ENCODE measurements around the gene MRPL58. TPM values are rescaled to one million over a fixed set of nuclear protein-coding genes. Genes with fewer than 3 reads are reported as not detected.

MRPL58 gene
- total and polyA plus RNA-seq, 7 donors: 50.4 to 80.6 (median 64.1) TPM

GRCh38 chr17:74972107-74972972 is 40.1 kb upstream of the MRPL58 start, which contains the start of gene HID1:
Gene HID1 (minus strand): TSS chr17:74972759. CDS start chr17:74972656, 103 bp downstream.
- H3K4me1 ChIP-seq: no peaks in the 10 kb centered on the region
- no peaks in the 10 kb centered on the region for H3K9me3 ChIP-seq
- peak within 1 kb of the TSS; percentile 68 for H3K4me3 ChIP-seq
- peaks cover 0 to 36% (median 9%) of the 10 kb centered on the region in 3 donors for H3K27me3 ChIP-seq (ENCODE audit: insufficient read depth in 3 of 3, low read length in 2 of 3)
- no peaks in the 10 kb centered on the region for H3K36me3 ChIP-seq (ENCODE audit: insufficient read depth in 1 of 2, low read depth in 1 of 2)
- TF ChIP-seq CTCF (IDR thresholded peaks at IDR 0.05): no peak
- intact Hi-C loops (cut with DNase I): no loop called here
- 1 to 4% (median 2%) methylated on average over 43 to 95 of the region's 95 CpGs for WGBS, 3 donors
- no peak within 1 kb of the TSS for H3K27ac ChIP-seq
- ATAC-seq (peak; percentile 63 to 84 (median 72)), DNase-seq (peak; percentile 61 to 68)

GRCh38 chr17:74972973-74973328 is 39.5 kb upstream of the MRPL58 start:
- Histone ChIP-seq H3K27ac (no peak overlapping the region), H3K9me3 (no peaks in the 10 kb centered on the region), H3K4me1 (no peaks in the 10 kb centered on the region), H3K27me3 (ENCODE audit: insufficient read depth in 3 of 3, low read length in 2 of 3) (peaks cover 0 to 41% (median 9%) of the 10 kb centered on the region in 3 donors), H3K4me3 (peak overlapping the region; percentile 68), H3K36me3 (ENCODE audit: insufficient read depth in 1 of 2, low read depth in 1 of 2) (no peaks in the 10 kb centered on the region)
- peak in 1 of 4 donors; percentile 32 for ATAC-seq
- 9 to 12% (median 10%) methylated on average over 17 of the region's 17 CpGs for WGBS, 3 donors
- no peak for DNase-seq
- intact Hi-C loops (cut with DNase I): no loop called here
- no peak for TF ChIP-seq CTCF (IDR thresholded peaks at IDR 0.05)

GRCh38 chr17:74975943-74976342 is 36.5 kb upstream of the MRPL58 start:
- Histone ChIP-seq H3K27ac (no peak overlapping the region), H3K4me1 (no peaks in the 10 kb centered on the region), H3K4me3 (no peak overlapping the region), H3K36me3 (ENCODE audit: insufficient read depth in 1 of 2, low read depth in 1 of 2) (no peaks in the 10 kb centered on the region), H3K9me3 (no peaks in the 10 kb centered on the region), H3K27me3 (ENCODE audit: insufficient read depth in 3 of 3, low read length in 2 of 3) (peaks cover 0 to 54% (median 9%) of the 10 kb centered on the region in 3 donors)
- no peak for TF ChIP-seq CTCF (IDR thresholded peaks at IDR 0.05)
- intact Hi-C loops (cut with DNase I): no loop called here
- DNase-seq (no peak), ATAC-seq (no peak)
- WGBS, 3 donors: 79 to 82% (median 81%) methylated on average over 4 of the region's 4 CpGs

DNA sequence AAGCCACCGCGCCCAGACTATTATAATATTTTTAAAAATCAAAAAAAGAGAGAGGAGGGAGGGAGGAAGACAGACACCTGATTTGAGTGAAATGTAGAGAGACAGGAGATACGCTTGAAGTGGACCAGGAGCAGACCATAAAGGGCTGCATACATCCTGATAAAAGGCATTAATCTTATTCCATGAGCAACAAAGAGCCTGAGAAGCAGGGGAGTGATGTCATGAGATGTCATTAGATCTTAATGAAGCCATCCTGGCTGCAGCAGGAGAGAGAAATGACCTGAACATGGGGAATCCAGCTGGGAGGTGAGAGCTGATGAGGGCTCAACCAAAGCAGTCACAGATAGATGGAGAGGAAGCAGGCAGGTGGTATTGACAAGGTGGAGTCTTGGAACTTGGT is 34.7 kb upstream of the MRPL58 start:
- intact Hi-C loops (cut with DNase I): no loop called here
- ATAC-seq (no peak), DNase-seq (no peak)
- 89 to 95% (median 89%) methylated on average over 3 of the region's 3 CpGs for WGBS, 3 donors
- no peak overlapping the region for H3K4me3 ChIP-seq
- no peaks in the 10 kb centered on the region for H3K4me1 ChIP-seq
- H3K9me3 ChIP-seq: no peaks in the 10 kb centered on the region
- H3K27me3 ChIP-seq (ENCODE audit: insufficient read depth in 3 of 3, low read length in 2 of 3): peaks cover 0 to 48% (median 7%) of the 10 kb centered on the region in 3 donors
- TF ChIP-seq CTCF (IDR thresholded peaks at IDR 0.05): no peak
- no peak overlapping the region for H3K27ac ChIP-seq
- no peaks in the 10 kb centered on the region for H3K36me3 ChIP-seq (ENCODE audit: insufficient read depth in 1 of 2, low read depth in 1 of 2)
